Measurements from ENCODE around the gene PLOD3.

PLOD3 gene

DNA sequence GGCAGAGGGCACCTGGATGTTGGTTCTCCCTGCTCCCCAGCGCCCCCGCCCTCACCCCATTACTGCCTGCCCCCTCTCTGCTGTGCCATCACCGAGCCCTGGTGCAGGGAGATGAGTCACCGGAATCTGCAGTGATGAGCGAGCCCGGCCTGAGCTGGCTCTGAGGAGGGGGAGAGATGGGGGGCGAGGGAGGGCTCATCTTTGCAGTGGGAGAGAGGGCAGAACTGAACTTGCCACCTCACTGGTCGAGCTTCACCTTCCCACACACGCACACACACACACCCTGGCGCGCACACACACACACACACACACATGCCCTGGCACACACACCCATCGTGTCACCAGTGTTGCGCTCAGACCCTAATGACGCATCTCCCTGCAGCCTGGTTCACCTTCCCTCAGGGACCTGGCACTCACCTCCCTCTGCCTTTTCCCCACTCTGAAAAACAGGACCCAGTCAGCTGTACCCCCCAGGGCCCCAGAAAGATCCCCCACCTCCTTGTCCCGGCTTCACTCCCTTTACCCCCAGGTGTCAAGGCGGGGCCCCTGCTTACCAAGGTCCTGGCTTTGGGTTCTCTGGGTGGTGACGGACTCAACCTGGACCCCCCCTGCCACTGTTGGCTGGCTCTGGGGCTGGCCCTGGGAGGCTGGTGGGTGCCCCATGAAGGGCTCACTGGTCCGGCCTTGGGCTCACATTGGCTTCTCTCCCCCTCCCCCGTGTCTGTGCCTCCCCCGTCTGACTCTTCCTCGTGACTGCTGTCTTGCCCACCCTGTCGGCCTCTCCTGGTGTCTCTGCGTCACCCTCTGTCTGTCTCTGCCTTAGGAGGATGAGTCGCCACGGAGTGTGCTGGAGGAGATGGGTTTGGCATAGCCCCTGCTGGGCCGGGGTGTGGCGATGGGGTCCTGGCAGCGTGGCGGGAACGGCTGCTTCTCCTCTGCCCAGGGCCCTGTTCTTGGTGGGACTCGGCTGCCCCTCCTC lies 57.4 kb downstream of the PLOD3 start:
- TF ChIP-seq FOXM1 (IDR thresholded peaks at IDR 0.05; ENCODE audit: borderline replicate concordance, low read depth), result no peak
- no peak for TF ChIP-seq NFIC (IDR thresholded peaks at IDR 0.05)

DNA sequence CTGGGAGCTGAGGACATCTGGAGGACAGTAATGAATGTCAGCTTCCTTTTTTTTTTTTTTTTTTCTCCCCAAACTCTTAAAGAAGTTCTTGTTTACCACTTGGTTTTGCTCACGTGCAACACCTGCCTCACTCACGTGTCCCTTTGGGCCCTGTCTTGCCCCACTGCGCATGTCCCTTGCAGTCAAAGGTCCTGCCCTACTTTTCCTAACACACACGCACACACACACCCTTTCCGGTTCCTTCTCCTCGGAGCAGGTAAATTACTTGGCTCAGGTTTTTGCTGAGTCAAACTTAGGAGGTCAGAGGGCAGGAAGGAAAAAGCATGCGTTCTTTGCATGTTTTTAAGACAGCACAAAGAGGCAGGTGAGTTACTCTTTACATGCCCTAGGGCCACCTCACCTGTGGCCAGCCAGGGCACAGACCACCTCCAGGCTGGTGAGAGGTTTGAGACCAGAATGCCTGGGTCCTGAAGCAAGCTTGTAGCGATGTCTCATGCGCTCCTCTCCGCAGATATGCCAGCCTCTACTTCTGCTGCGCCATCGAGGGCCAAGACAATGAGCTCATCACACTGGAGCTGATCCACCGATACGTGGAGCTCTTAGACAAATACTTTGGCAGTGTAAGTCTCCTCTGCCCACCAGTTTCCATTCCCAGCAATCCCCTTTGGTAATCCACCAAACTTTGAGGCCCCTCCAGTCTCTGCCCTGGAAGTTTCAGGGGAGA lies 60.4 kb downstream of the PLOD3 start:
- TF ChIP-seq, protein P1, sequence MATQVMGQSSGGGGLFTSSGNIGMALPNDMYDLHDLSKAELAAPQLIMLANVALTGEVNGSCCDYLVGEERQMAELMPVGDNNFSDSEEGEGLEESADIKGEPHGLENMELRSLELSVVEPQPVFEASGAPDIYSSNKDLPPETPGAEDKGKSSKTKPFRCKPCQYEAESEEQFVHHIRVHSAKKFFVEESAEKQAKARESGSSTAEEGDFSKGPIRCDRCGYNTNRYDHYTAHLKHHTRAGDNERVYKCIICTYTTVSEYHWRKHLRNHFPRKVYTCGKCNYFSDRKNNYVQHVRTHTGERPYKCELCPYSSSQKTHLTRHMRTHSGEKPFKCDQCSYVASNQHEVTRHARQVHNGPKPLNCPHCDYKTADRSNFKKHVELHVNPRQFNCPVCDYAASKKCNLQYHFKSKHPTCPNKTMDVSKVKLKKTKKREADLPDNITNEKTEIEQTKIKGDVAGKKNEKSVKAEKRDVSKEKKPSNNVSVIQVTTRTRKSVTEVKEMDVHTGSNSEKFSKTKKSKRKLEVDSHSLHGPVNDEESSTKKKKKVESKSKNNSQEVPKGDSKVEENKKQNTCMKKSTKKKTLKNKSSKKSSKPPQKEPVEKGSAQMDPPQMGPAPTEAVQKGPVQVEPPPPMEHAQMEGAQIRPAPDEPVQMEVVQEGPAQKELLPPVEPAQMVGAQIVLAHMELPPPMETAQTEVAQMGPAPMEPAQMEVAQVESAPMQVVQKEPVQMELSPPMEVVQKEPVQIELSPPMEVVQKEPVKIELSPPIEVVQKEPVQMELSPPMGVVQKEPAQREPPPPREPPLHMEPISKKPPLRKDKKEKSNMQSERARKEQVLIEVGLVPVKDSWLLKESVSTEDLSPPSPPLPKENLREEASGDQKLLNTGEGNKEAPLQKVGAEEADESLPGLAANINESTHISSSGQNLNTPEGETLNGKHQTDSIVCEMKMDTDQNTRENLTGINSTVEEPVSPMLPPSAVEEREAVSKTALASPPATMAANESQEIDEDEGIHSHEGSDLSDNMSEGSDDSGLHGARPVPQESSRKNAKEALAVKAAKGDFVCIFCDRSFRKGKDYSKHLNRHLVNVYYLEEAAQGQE (IDR thresholded peaks at IDR 0.05; ENCODE audit: low read depth), result no peak
- no peak for TF ChIP-seq USF1 (IDR thresholded peaks at IDR 0.05)
- no peak for TF ChIP-seq MAX (IDR thresholded peaks at IDR 0.05)
- no peak for TF ChIP-seq NFIC (IDR thresholded peaks at IDR 0.05)
- no peak for TF ChIP-seq EGR1 (IDR thresholded peaks at IDR 0.05)
- no peak for TF ChIP-seq CEBPB (IDR thresholded peaks at IDR 0.05)
- TF ChIP-seq YY1 (IDR thresholded peaks at IDR 0.05; ENCODE audit: low read depth), result no peak
- TF ChIP-seq EP300 (IDR thresholded peaks at IDR 0.05; ENCODE audit: borderline replicate concordance), result no peak
- no peak for TF ChIP-seq CREB1 (IDR thresholded peaks at IDR 0.05; ENCODE audit: low read depth)
- TF ChIP-seq FOXM1 (IDR thresholded peaks at IDR 0.05; ENCODE audit: borderline replicate concordance, low read depth), result no peak
- no peak for TF ChIP-seq ZBTB7A (IDR thresholded peaks at IDR 0.05; ENCODE audit: low read depth)
- no peak for TF ChIP-seq TAF1 (IDR thresholded peaks at IDR 0.05; ENCODE audit: low read depth)

DNA sequence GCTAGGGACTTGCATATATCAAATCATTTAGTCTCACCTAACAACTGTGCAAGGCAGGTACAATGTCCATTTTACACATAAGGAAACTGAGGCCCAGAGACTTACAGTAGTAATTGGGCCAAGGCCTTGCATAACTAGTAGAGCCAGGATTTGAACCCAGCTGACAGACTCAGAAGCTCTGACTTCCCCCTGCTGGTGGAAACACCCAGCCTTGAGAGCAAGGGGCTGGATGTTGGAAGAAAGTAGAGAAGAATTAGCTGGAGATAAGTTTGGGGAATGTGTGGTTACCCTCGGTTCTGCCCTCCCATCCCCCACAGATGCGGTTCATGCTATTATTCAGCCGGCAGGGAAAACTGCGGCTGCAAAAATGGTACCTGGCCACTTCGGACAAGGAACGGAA lies 61.1 kb downstream of the PLOD3 start:
- TF ChIP-seq TCF12 (IDR thresholded peaks at IDR 0.05; ENCODE audit: low read depth) (no peak), USF1 (IDR thresholded peaks at IDR 0.05) (no peak), FOXM1 (IDR thresholded peaks at IDR 0.05; ENCODE audit: borderline replicate concordance, low read depth) (no peak), YY1 (IDR thresholded peaks at IDR 0.05; ENCODE audit: low read depth) (no peak), ZBTB7A (IDR thresholded peaks at IDR 0.05; ENCODE audit: low read depth) (no peak), EGR1 (IDR thresholded peaks at IDR 0.05) (no peak), CREB1 (IDR thresholded peaks at IDR 0.05; ENCODE audit: low read depth) (no peak), CEBPB (IDR thresholded peaks at IDR 0.05) (no peak), EP300 (IDR thresholded peaks at IDR 0.05; ENCODE audit: borderline replicate concordance) (no peak)
